Left cardiac atrium (tissue), 4 donors: ENCODE data around the gene MRPL2. TPM values are rescaled to one million over a fixed set of nuclear protein-coding genes. Genes with fewer than 3 reads are reported as not detected.
"Not testable (repeated sequence)": the region's sequence is repeated elsewhere in the genome, so short reads cannot be mapped to it uniquely, and the experiment has no call there.

ENCODE experiments used
- ATAC-seq, 2 donors: fragments of 200-7000 bp; cut with Tn5 transposase; one replicate each; pipeline ENCODE4 v1.9.1; 2020; ENCODE audit warnings: mild to moderate bottlenecking in 2 of 2, moderate library complexity in 2 of 2
- DNase-seq: peaks from one replicate; pipeline ENCODE4 v3.0.0-alpha.2; 2020
- intact Hi-C, 2 donors: fragments of 100-400 bp; cut with DNase I; formaldehyde crosslinking; loops; one replicate each; pipeline versions ENCODE4 v1.14.1 to v1.15.1; 2022 to 2023
- total RNA-seq, 2 donors: library from RNA; stranded (reverse); fragmentation: NEBNext Ultra II Directional; extraction: Animal tissue kit (Norgen Biotek cat#: 25700); gene quantifications; one replicate each; pipeline ENCODE4 v1.2.1, GENCODE V29; 2021
- donor health status: DM: no; HTN: yes; CAD: no.
- donor health status: DM: no; HTN: yes; CAD: no; lungs with severe emphysema.
- donor health status: DM: yes; HTN: yes; CAD: no.
- donor health status: Dilated cardiomyopathy.

MRPL2 gene
- total RNA-seq, 2 donors from 2014 or later, result 76.3 to 97.1 TPM

GRCh38 chr6:43086022-43086658 lies 26.9 kb upstream of the MRPL2 start:
- intact Hi-C loops, result no loop called here
- ATAC-seq (no peak), DNase-seq (no peak)

- ATAC-seq (peak in 1 of 2 donors; percentile 15), DNase-seq (no peak)
- intact Hi-C loops, result no loop called here
These were observed 23.8 kb upstream of the MRPL2 start for GRCh38 chr6:43082806-43083655.

GRCh38 chr6:43081922-43082321 lies 22.7 kb upstream of the MRPL2 start:
- intact Hi-C loops, ATAC-seq, DNase-seq: not testable (repeated sequence)

GRCh38 chr6:43081043-43081442 lies 21.8 kb upstream of the MRPL2 start:
- DNase-seq (no peak), ATAC-seq (no peak)
- intact Hi-C loops, result no loop called here

GRCh38 chr6:43078691-43079090 lies 19.5 kb upstream of the MRPL2 start:
- ATAC-seq (no peak), DNase-seq (no peak)
- intact Hi-C loops, result loop anchor here (10.0 kb wide), 1 partner anchor 56 kb away; no protein-coding TSS in a partner anchor

GRCh38 chr6:43077981-43078511 lies 18.8 kb upstream of the MRPL2 start:
- DNase-seq, result no peak
- no peak for ATAC-seq
- intact Hi-C loops, result loop anchor here (10.0 kb wide), 1 partner anchor 57 kb away; no protein-coding TSS in a partner anchor

GRCh38 chr6:43077333-43077809 lies 18.1 kb upstream of the MRPL2 start:
- no peak for DNase-seq
- ATAC-seq, result no peak
- intact Hi-C loops, result loop anchor here (10.0 kb wide), 1 partner anchor 57 kb away; no protein-coding TSS in a partner anchor

- intact Hi-C loops, result loop anchor here (10.0 kb wide), 1 partner anchor 58 kb away; no protein-coding TSS in a partner anchor
- DNase-seq (no peak), ATAC-seq (peak; percentile 19 to 34)
These were observed 17.5 kb upstream of the MRPL2 start for GRCh38 chr6:43076464-43077332.

- ATAC-seq (peak; percentile 78 to 88), DNase-seq (peak; percentile 29)
- intact Hi-C loops, result loop anchor here (10.0 kb wide), 1 partner anchor 59 kb away; no protein-coding TSS in a partner anchor
These were observed 16.6 kb upstream of the MRPL2 start, which contains the start of gene PTK7 for GRCh38 chr6:43075670-43076463. PTK7 (plus strand) TSS chr6:43076314; CDS start chr6:43076489, 175 bp downstream.

- DNase-seq (no peak), ATAC-seq (peak in 1 of 2 donors; percentile 23)
- intact Hi-C loops, result loop anchor here (10.0 kb wide), 1 partner anchor 60 kb away; no protein-coding TSS in a partner anchor
These were observed 15.8 kb upstream of the MRPL2 start for GRCh38 chr6:43074847-43075669.

- ATAC-seq, result peak; percentile 41 to 60
- no peak for DNase-seq
- intact Hi-C loops, result loop anchor here (10.0 kb wide), 1 partner anchor 65 kb away; no protein-coding TSS in a partner anchor
These were observed 10.9 kb upstream of the MRPL2 start for GRCh38 chr6:43070028-43070632.

- no peak for ATAC-seq
- intact Hi-C loops, result no loop called here
These were observed 3.6 kb upstream of the MRPL2 start for GRCh38 chr6:43062818-43063217.

GRCh38 chr6:43061861-43062260 lies 2.6 kb upstream of the MRPL2 start:
- ATAC-seq (no peak), DNase-seq (no peak)
- intact Hi-C loops, result no loop called here

More at GRCh38 chr6:43062818-43063217, 3.6 kb upstream of the MRPL2 start:
- DNase-seq, result no peak

- intact Hi-C loops, result no loop called here
- DNase-seq, result no peak
- ATAC-seq, result no peak
These were observed 1.8 kb upstream of the MRPL2 start for GRCh38 chr6:43060755-43061633.

GRCh38 chr6:43060034-43060754 lies 960 bp upstream of the MRPL2 start:
- ATAC-seq, result peak; percentile 5 to 31
- DNase-seq, result no peak
- intact Hi-C loops, result no loop called here
